ENCODE measurements around the gene MEF2D.

DNA sequence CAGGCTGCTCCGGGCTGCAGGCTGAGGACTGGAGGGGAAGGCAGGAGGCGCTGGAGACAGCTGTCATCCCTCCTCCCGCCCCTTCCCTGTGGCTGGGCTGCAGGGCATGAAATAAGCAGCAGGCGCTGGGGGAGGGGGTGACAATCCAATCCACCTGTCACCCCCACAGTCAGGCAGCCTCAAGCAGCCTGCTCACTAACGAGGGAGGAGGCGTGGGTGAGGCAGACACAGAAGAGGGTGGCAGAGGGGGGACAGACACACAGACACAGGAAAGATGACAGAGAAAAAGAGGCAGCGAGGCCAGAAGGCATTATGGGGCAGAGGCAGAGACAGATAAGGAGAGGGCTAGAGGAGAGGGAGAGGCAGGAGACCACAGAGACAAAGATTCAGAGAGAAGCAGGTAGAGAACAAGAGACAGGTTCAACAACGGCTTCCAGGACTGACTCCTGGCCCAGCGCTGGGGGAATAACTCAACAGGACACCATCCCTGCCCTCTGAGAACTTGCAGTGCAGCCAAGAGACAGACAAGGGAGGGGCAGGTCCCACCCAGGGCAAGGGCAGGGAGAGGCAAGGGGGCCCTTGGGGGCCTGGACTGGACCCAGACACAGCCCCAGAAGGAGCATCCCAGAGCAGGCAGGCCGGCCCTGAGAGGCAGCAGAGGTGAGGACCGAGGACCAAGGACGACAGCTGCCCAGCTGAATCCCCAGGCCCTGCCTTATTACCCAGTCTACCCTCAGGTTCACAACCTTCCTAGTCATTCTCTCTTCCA lies 11.2 kb downstream of the MEF2D start:
- TF ChIP-seq, protein P1, sequence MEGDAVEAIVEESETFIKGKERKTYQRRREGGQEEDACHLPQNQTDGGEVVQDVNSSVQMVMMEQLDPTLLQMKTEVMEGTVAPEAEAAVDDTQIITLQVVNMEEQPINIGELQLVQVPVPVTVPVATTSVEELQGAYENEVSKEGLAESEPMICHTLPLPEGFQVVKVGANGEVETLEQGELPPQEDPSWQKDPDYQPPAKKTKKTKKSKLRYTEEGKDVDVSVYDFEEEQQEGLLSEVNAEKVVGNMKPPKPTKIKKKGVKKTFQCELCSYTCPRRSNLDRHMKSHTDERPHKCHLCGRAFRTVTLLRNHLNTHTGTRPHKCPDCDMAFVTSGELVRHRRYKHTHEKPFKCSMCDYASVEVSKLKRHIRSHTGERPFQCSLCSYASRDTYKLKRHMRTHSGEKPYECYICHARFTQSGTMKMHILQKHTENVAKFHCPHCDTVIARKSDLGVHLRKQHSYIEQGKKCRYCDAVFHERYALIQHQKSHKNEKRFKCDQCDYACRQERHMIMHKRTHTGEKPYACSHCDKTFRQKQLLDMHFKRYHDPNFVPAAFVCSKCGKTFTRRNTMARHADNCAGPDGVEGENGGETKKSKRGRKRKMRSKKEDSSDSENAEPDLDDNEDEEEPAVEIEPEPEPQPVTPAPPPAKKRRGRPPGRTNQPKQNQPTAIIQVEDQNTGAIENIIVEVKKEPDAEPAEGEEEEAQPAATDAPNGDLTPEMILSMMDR (IDR thresholded peaks at IDR 0.05; ENCODE audit: low read length): no peak
- TF ChIP-seq EZH2 (IDR thresholded peaks at IDR 0.05; ENCODE audit: borderline replicate concordance, low read length): no peak
